ENCODE data around the gene FCRL5.
"Not testable (repeated sequence)": the region's sequence is repeated elsewhere in the genome, so short reads cannot be mapped to it uniquely, and the experiment has no call there.

Gene FCRL5

DNA sequence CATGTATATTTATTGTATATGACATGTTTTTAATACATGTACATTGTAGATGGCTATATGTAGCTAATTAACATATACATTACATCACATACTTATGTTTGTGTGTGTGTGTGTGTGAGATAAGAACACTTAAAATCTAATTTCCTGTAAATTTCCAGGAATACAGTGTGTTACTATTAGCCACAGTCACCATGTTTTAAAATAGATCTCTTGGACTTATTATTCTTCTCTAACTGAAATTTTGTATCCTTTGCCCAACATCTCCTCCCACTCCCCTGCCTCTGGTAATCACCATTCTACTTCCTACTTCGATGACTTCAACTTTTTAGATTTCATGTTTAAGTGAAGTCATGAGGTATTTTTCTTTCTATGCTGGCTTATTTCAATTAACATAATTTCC lies 64.8 kb downstream of the FCRL5 start:
- DNase-seq (ENCODE audit: low read depth) = no peak

DNA sequence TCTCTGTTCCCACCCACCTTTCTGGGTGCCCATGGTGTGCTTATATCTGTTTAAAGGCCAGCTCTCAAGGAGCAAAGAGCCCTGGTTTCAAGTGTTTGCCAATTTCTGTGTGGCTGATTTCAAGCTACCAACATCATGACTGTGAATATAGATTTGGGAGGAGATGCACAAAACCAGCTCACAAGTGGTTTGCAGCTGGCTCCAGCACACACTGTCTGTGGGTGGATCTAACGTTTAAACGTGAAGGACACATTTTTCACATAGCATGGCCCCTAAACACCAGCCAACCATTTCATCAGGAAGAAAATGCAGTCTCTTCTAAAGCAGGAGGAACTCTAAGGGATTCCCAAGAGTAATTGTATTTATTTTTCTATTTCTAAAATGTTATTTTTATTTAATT lies 65.2 kb downstream of the FCRL5 start:
- no peak for DNase-seq (ENCODE audit: low read depth)

DNA sequence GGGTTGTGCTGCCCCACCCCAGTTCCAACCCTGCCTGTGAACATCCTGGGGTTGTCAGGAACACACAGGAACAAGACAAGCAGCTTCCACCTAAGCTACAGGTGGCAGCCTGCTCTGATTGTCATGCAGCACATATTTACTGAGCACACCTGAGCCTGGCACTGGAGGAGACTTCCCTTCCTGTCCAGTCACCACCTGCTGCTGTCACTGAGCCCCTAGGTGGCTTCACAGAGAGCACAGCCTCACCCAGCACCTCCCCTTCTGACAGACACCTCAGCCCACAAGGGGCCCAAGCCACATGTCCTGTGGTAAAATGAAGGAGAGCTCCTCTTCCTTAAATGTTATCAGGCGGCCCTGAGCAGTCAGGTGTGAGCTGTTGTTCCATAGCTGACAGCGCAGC lies 65.9 kb downstream of the FCRL5 start:
- not testable (repeated sequence) for DNase-seq (ENCODE audit: low read depth)

DNA sequence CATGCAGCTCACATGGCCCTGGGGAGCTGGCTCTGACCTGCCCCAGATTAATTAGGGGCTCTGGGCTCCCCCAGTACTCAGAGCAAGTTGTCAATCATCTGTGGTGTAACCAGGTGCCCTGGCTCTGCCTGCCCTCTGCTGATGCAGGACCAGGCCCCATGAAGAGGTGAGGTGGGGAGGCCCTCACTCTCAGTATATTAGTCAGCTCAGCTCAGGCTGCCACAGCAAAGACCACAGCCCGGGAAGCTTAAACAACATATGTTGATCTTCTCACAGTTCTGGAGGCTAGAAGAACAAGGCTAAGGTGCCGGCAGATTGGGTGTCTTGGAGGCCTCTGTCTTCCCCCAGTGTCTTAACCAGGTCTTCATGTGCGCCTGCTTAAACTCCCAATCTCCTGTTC lies 66.5 kb downstream of the FCRL5 start:
- DNase-seq (ENCODE audit: low read depth) = no peak

GRCh38 chr1:157484573-157484972 lies 67.7 kb downstream of the FCRL5 start:
- DNase-seq (ENCODE audit: low read depth) = no peak

DNA sequence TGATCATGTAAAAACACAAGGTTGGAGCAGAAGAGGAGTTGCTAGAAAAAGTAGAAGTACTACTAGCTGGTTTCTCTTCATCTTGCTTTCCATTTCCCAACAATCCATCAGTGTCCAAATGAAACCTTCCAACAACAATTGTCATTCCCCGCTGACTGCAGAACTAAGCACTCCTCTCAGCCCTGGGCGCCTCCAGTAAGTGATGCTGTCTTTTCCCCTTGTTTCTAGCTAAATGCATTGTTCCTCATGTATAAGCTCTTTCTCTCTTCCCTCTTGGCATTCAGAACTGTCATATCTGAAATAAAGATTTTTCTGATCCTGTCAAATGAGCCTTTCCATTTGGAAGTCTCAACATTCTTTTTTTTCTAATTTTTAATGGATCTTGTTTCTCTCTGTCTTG lies 68.7 kb downstream of the FCRL5 start:
- DNase-seq (ENCODE audit: low read depth) = no peak

GRCh38 chr1:157482717-157483116 lies 69.6 kb downstream of the FCRL5 start:
- DNase-seq (ENCODE audit: low read depth) = no peak

DNA sequence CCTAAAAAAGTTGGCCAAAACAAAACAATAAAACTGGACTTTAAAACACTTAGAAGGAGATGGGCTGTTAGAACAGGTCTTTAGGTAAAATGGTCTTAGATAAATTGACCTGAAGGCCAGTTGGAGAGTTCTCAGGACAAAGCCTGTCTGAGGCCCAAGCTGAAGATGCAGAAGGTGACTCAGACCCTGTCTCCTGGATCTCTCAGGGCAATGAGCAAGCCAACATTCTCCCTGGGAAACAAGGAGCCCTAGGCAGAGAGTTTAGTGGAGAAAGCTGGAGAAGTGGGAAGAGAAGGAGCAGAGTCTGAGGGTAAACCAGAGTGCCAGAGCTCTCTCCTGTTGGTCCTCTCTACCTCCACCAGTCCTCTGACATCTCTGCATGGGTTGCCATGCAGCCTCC lies 70.1 kb downstream of the FCRL5 start:
- no peak for DNase-seq (ENCODE audit: low read depth)

GRCh38 chr1:157478030-157478429 lies 74.3 kb downstream of the FCRL5 start:
- no peak for DNase-seq (ENCODE audit: low read depth)

DNA sequence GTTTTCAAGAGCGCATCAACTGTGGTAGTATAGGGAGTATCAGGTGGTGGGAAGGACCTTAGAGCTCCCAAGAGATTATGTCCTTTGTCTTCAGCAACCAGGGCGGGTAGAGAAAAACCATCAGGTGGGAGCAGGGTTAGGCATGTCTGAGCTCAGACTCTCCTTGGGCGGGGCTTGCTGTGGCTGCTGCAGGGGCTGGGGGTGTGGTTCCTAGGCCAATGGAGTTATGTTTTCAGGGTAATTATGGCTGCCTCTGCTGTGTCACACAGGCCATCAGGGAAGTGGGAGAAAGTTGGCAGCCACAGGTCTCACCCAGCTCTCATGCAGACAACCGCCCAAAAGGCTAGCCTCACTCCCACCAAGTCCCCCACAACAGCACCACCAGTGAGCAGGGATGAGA lies 74.9 kb downstream of the FCRL5 start:
- DNase-seq (ENCODE audit: low read depth) = no peak

- no peak for DNase-seq (ENCODE audit: low read depth)
These were observed 79.4 kb downstream of the FCRL5 start for GRCh38 chr1:157472959-157473358.

- DNase-seq (ENCODE audit: low read depth) = no peak
These were observed 80.1 kb downstream of the FCRL5 start for GRCh38 chr1:157472056-157472701.

GRCh38 chr1:157471531-157471930 lies 80.8 kb downstream of the FCRL5 start:
- DNase-seq (ENCODE audit: low read depth) = no peak

DNA sequence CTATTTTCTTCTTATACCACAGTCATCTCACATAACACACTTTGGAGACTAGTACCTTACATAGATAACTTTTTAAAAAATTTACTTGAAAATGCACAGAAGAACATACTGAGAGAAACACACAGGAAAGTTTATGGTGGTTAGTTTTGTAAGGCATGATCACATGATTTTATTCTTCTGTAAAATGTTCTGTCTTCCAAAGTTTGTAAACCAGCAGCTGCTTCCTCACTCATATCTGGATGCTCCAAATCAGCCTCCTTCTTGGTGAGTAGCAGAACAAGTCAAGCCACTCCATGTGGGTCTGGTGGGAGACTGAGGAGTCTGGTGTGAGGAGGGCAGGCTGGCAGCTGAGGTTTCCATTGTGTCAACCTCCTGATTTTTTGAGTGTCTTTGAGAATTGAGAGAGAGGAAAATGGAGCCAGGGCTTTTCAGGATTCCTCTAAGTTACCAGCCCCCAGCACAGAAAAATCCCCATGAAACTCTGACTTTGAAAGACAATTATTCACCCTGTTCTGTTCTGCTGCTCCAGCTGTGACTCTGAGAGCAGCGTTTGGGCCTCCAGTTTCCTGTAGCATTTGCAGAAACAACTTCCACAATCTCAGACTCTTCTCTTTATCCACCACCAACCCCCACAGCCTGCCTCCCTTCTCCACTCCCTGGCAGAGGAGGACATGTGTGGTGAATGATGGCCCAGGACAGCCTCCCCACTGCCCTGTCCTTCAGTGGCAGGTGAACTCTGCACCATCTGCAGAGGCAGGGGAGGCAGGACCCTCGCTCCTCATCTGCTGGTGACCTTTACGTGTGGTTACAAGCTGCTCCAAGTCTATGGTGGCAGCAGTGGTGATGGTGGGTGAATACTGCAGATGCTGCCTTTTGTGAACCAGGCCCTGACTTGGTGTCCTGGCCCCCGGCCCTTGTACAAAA lies 82.3 kb downstream of the FCRL5 start:
- DNase-seq (ENCODE audit: low read depth) = no peak

GRCh38 chr1:157469300-157469699 lies 83.0 kb downstream of the FCRL5 start:
- no peak for DNase-seq (ENCODE audit: low read depth)

DNA sequence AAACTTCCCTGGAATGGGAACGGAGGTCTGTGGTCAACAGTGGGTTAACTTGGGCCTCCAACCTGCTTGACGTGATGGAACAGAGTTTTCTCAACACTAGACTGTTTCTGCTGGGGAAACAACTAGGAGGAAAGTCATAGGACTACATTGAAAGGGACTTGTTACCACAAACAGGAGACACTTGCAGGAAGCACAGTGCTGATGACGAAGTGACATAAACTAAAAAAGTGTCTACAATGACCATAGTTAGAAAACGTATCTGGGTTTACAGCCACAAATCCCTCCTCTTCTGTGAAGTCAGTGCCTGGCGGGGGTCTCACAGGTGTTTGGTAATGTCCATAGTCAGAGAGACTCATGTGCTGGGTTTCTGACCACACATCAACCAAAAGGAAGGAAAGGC lies 86.3 kb downstream of the FCRL5 start:
- DNase-seq (ENCODE audit: low read depth) = no peak
